IMR-90 (cell line): ENCODE data around the gene POLR1E. TPM values are rescaled to one million over a fixed set of nuclear protein-coding genes. Genes with fewer than 3 reads are reported as not detected.

ENCODE experiments used
- ATAC-seq: fragments of 200-7000 bp; cut with Tn5 transposase; 2 replicates; pipeline ENCODE4 v1.9.1; 2020; ENCODE audit warnings: low read depth, mild to moderate bottlenecking, moderate library complexity
- BruUV-seq: library from RNA; stranded (reverse); fragments of 400-500 nt; replicated peaks from 2 replicates; lab custom pipeline; 2021; lab: Mats Ljungman, UMichigan
- CTCF ChIA-PET: fragments of 300-600 bp; formaldehyde crosslinking; extraction: SDS; loops from one replicate; lab custom pipeline; 2021; ENCODE audit warnings: antibody characterized with exemption; lab: Yijun Ruan, JAX
- POLR2A ChIA-PET: fragments of 300-600 bp; sonication (Branson Sonifier 250); formaldehyde crosslinking; loops from one replicate; lab custom pipeline; 2022; ENCODE audit warnings: antibody characterized with exemption; ENCODE audit not compliant: unreplicated experiment; lab: Charles Lee
- DNase-seq: peaks from one replicate; pipeline ENCODE4 v3.0.0; 2013
- H2AFZ ChIP-seq: replicated peaks from 2 replicates; pipeline ENCODE3; 2013; ENCODE audit warnings: low read length, mild to moderate bottlenecking; ENCODE audit not compliant: poor library complexity
- H2AK5ac ChIP-seq: 2 replicates; pipeline ENCODE4 v1.6.1; 2013; ENCODE audit warnings: low read depth, low read length, inconsistent platforms
- H2AK9ac ChIP-seq: replicated peaks from 2 replicates; pipeline ENCODE3; 2013; ENCODE audit warnings: mild to moderate bottlenecking, low read depth, low read length, moderate library complexity; ENCODE audit not compliant: poor library complexity
- H2BK120ac ChIP-seq: 2 replicates; pipeline ENCODE4 v1.6.1; 2013; ENCODE audit warnings: low read depth, low read length, inconsistent platforms
- H2BK15ac ChIP-seq: 3 replicates; pipeline ENCODE4 v1.6.1; 2013; ENCODE audit warnings: low read depth, low read length, inconsistent platforms
- H2BK20ac ChIP-seq: 2 replicates; pipeline ENCODE4 v1.6.1; 2013; ENCODE audit warnings: low read depth, mild to moderate bottlenecking, inconsistent platforms, low read length, moderate library complexity
- H2BK5ac ChIP-seq: 2 replicates; pipeline ENCODE4 v1.6.1; 2013; ENCODE audit warnings: mild to moderate bottlenecking, low read depth, low read length, inconsistent platforms; ENCODE audit not compliant: poor library complexity, severe bottlenecking
- H3K14ac ChIP-seq: replicated peaks from 2 replicates; pipeline ENCODE4 v1.6.1; 2013; ENCODE audit warnings: low read depth, low read length, inconsistent platforms
- H3K18ac ChIP-seq: 2 replicates; pipeline ENCODE4 v1.6.1; 2013; ENCODE audit warnings: low read depth, low read length, control low read depth
- H3K23ac ChIP-seq: 2 replicates; pipeline ENCODE4 v1.6.1; 2013; ENCODE audit warnings: low read depth, low read length, inconsistent platforms
- H3K27ac ChIP-seq: 2 replicates; pipeline ENCODE4 v1.5.1; 2013; ENCODE audit warnings: mild to moderate bottlenecking, control low read depth, low read length; ENCODE audit not compliant: insufficient read depth
- H3K27me3 ChIP-seq: 2 replicates; pipeline ENCODE4 v1.6.1; 2013; ENCODE audit warnings: low read length; ENCODE audit not compliant: control insufficient read depth, insufficient read depth
- H3K36me3 ChIP-seq: 2 replicates; pipeline ENCODE4 v1.6.1; 2013; ENCODE audit warnings: low read length, mixed read lengths; ENCODE audit not compliant: control insufficient read depth, insufficient read depth
- H3K4ac ChIP-seq: 2 replicates; pipeline ENCODE4 v1.6.1; 2013; ENCODE audit warnings: low read depth, low read length, inconsistent platforms
- H3K4me1 ChIP-seq: 2 replicates; pipeline ENCODE4 v1.6.1; 2013; ENCODE audit warnings: low read length, mixed read lengths; ENCODE audit not compliant: control insufficient read depth, insufficient read depth
- H3K4me2 ChIP-seq: 2 replicates; pipeline ENCODE4 v1.6.1; 2013; ENCODE audit warnings: low read depth, mild to moderate bottlenecking, control low read depth, low read length, moderate library complexity
- H3K4me3 ChIP-seq: 2 replicates; pipeline ENCODE4 v1.5.1; 2013; ENCODE audit warnings: low read depth, mild to moderate bottlenecking, control low read depth, low read length, moderate library complexity; ENCODE audit not compliant: insufficient read depth
- H3K56ac ChIP-seq: 2 replicates; pipeline ENCODE4 v1.6.1; 2013; ENCODE audit warnings: low read length, inconsistent platforms; ENCODE audit not compliant: insufficient read depth; ENCODE audit errors: extremely low read depth
- H3K79me1 ChIP-seq, 2 experiments: 2 replicates each; pipeline ENCODE4 v1.6.1; 2013; ENCODE audit warnings: low read length in 2 of 2, inconsistent platforms in 1 of 2, low read depth in 1 of 2
- H3K9ac ChIP-seq: 2 replicates; pipeline ENCODE4 v1.6.1; 2013; ENCODE audit warnings: low read depth, low read length, control low read depth
- H3K9me1 ChIP-seq: 2 replicates; pipeline ENCODE4 v1.6.1; 2013; ENCODE audit warnings: low read length, inconsistent platforms; ENCODE audit not compliant: insufficient read depth
- H3K9me3 ChIP-seq: 2 replicates; pipeline ENCODE4 v1.6.1; 2013; ENCODE audit warnings: low read length; ENCODE audit not compliant: control insufficient read depth, insufficient read depth
- H4K20me1 ChIP-seq: 2 replicates; pipeline ENCODE4 v1.6.1; 2013; ENCODE audit warnings: low read length, inconsistent platforms; ENCODE audit not compliant: insufficient read depth
- H4K5ac ChIP-seq: 2 replicates; pipeline ENCODE4 v1.6.1; 2013; ENCODE audit warnings: mild to moderate bottlenecking, low read depth, low read length, control low read depth
- H4K8ac ChIP-seq, 2 experiments: 2 replicates each; pipeline ENCODE4 v1.6.1; 2013; ENCODE audit warnings: low read depth in 2 of 2, low read length in 2 of 2, control low read depth in 1 of 2, inconsistent platforms in 1 of 2
- H4K91ac ChIP-seq: 2 replicates; pipeline ENCODE4 v1.6.1; 2013; ENCODE audit warnings: low read depth, low read length, inconsistent platforms; ENCODE audit not compliant: insufficient read depth
- BHLHE40 ChIP-seq: fragments of 150-350 bp; IDR thresholded peaks from 2 replicates; pipeline ENCODE4 v1.6.1; 2016; ENCODE audit warnings: mild to moderate bottlenecking, low read depth, low read length
- CHD1 ChIP-seq: IDR thresholded peaks from 2 replicates; pipeline ENCODE4 v1.6.1; 2012; ENCODE audit warnings: low read depth, low read length, improper control_type of control experiment
- FOS ChIP-seq: fragments of 150-350 bp; IDR thresholded peaks from 2 replicates; pipeline ENCODE4 v1.6.1; 2016; ENCODE audit warnings: low read depth, low read length
- MAFK ChIP-seq: IDR thresholded peaks from 2 replicates; pipeline ENCODE4 v1.6.1; 2012; ENCODE audit warnings: low read depth, low read length, improper control_type of control experiment
- MAZ ChIP-seq: IDR thresholded peaks from 2 replicates; pipeline ENCODE4 v1.6.1; 2012; ENCODE audit warnings: low read depth, mild to moderate bottlenecking, low read length, improper control_type of control experiment, moderate library complexity, borderline replicate concordance
- MXI1 ChIP-seq: IDR thresholded peaks from 2 replicates; pipeline ENCODE4 v1.6.1; 2012; ENCODE audit warnings: low read depth, mild to moderate bottlenecking, low read length, moderate library complexity, borderline replicate concordance
- NFE2L2 ChIP-seq: fragments of 150-350 bp; IDR thresholded peaks from 2 replicates; pipeline ENCODE4 v1.6.1; 2016; ENCODE audit warnings: low read depth, mild to moderate bottlenecking, low read length
- POLR2A ChIP-seq: IDR thresholded peaks from 2 replicates; pipeline ENCODE4 v1.6.1; 2012; ENCODE audit warnings: mild to moderate bottlenecking, low read depth, low read length
- RAD21 ChIP-seq: IDR thresholded peaks from 2 replicates; pipeline ENCODE4 v1.6.1; 2012; ENCODE audit warnings: low read length, improper control_type of control experiment
- RCOR1 ChIP-seq: IDR thresholded peaks from 2 replicates; pipeline ENCODE4 v1.6.1; 2012; ENCODE audit warnings: mild to moderate bottlenecking, low read length, improper control_type of control experiment; ENCODE audit not compliant: insufficient replicate concordance
- RFX5 ChIP-seq: IDR thresholded peaks from 2 replicates; pipeline ENCODE4 v1.8.0; 2012; ENCODE audit warnings: low read depth, mild to moderate bottlenecking, low read length, moderate library complexity
- SMC3 ChIP-seq: fragments of 150-350 bp; IDR thresholded peaks from 2 replicates; pipeline ENCODE4 v1.6.1; 2016; ENCODE audit warnings: low read depth, mild to moderate bottlenecking, antibody characterized with exemption, low read length, moderate library complexity
- USF2 ChIP-seq: fragments of 150-350 bp; IDR thresholded peaks from 2 replicates; pipeline ENCODE4 v1.6.1; 2017; ENCODE audit warnings: mild to moderate bottlenecking, antibody characterized with exemption, low read length, low read depth
- WGBS, 2 experiments: methylation state at CpG; one replicate each; pipeline versions ENCODE4 v1.1.5 to v1.1.7; 2013; ENCODE audit warnings: missing lambda C conversion rate in 2 of 2; ENCODE audit not compliant: insufficient read length in 1 of 2; ENCODE audit errors: extremely low coverage in 2 of 2; 5-methylcytosine and 5-hydroxymethylcytosine counted together
- dilution Hi-C: fragments of 300-500 bp; cut with HindIII; formaldehyde crosslinking; loops from one replicate; pipeline ENCODE4 v1.14.3; 2018; ENCODE audit warnings: low sequenced_read_pairs; ENCODE audit not compliant: unreplicated experiment
- in situ Hi-C: fragments of 300-500 bp; cut with MboI; formaldehyde crosslinking; loops from 3 replicates; pipeline ENCODE4 v1.14.3; 2019; ENCODE audit warnings: low sequenced_read_pairs, inconsistent platforms, mixed read lengths
- intact Hi-C: fragments of 100-400 bp; cut with micrococcal nuclease; formaldehyde crosslinking; loops from 2 replicates; pipeline ENCODE4 v1.10.0; 2022
- polyA plus RNA-seq, 3 experiments: library from polyadenylated mRNA; depleted of rRNA; stranded (reverse); fragments of >200 nt; gene quantifications; 2 replicates each; pipeline ENCODE4 v1.2.3, GENCODE V29; 2012; ENCODE audit warnings: low replicate concordance in 1 of 3
- total RNA-seq: library from RNA; depleted of rRNA; stranded (reverse); fragments of >200 nt; gene quantifications from 2 replicates; pipeline ENCODE4 v1.2.3, GENCODE V29; 2012

POLR1E gene
- total and polyA plus RNA-seq, 2 of the 4 experiments (the other 2 are of a cell fraction), result 48.0 to 71.9 TPM

- Histone ChIP-seq H2BK20ac (no peak overlapping the region), H3K4me3 (no peak overlapping the region), H3K9me1 (0 out of 2 replicates have a peak, but pooled peaks cover 6% of the 10 kb centered on the region), H3K4ac (no peak overlapping the region), H3K14ac (no peak overlapping the region), H2AFZ (no peak overlapping the region), H3K27ac (no peak overlapping the region), H4K91ac (no peak overlapping the region), H2AK5ac (no peak overlapping the region), H2BK5ac (no peak overlapping the region), H3K23ac (no peak overlapping the region), H4K5ac (no peak overlapping the region), H4K20me1 (no peaks in the 10 kb centered on the region), H3K4me1 (no peaks in the 10 kb centered on the region), H3K18ac (no peak overlapping the region), H4K8ac (no peak overlapping the region), H2AK9ac (no peak overlapping the region), H3K56ac (no peak overlapping the region), H3K79me1 (no peaks in the 10 kb centered on the region), H3K36me3 (peaks cover 34% of the 10 kb centered on the region), H3K27me3 (no peaks in the 10 kb centered on the region), H3K9me3 (no peaks in the 10 kb centered on the region), H2BK120ac (no peak overlapping the region), H3K9ac (no peak overlapping the region), H2BK15ac (no peak overlapping the region), H3K4me2 (no peak overlapping the region)
- in situ Hi-C loops, result no loop called here
- dilution Hi-C loops, result no loop called here
- TF ChIP-seq MAZ (no peak), SMC3 (no peak), USF2 (no peak), RAD21 (no peak), RFX5 (no peak), NFE2L2 (no peak), FOS (no peak), MXI1 (no peak), MAFK (no peak), BHLHE40 (no peak), RCOR1 (no peak), CHD1 (no peak), POLR2A (no peak)
- BruUV-seq, result no TSS peak
- ATAC-seq (no peak), DNase-seq (no peak)
- intact Hi-C loops, result no loop called here
- 80% methylated on average over 1 of the region's 10 CpGs; no CpG with 5 or more reads in 1 of the 2 experiments for WGBS, 2 experiments
- CTCF ChIA-PET, result no interaction called here
- POLR2A ChIA-PET, result no interaction called here
These were observed 35.4 kb downstream of the POLR1E start for GRCh38 chr9:37521111-37521510.
